H7 (cell line): ENCODE measurements around the gene ADCY3. TPM values are rescaled to one million over a fixed set of nuclear protein-coding genes. Genes with fewer than 3 reads are reported as not detected.

Source experiments
- DNase-seq: peaks from one replicate; pipeline ENCODE4 v3.0.0; 2012
- H3K27me3 ChIP-seq: 2 replicates; pipeline ENCODE4 v1.6.0; 2011; ENCODE audit warnings: mild to moderate bottlenecking, low read length; ENCODE audit not compliant: control insufficient read depth, insufficient read depth
- H3K36me3 ChIP-seq: replicated peaks from 2 replicates; pipeline ENCODE4 v1.5.1; 2011; ENCODE audit warnings: low read length; ENCODE audit not compliant: control insufficient read depth, insufficient read depth
- H3K4me3 ChIP-seq: 2 replicates; pipeline ENCODE4 v1.5.1; 2011; ENCODE audit warnings: low read depth, mild to moderate bottlenecking, control low read depth, low read length, moderate library complexity; ENCODE audit not compliant: insufficient read depth
- total RNA-seq: library from RNA; depleted of rRNA; stranded (reverse); fragments of >200 nt; shearing (Covaris generic); gene quantifications from 2 replicates; pipeline ENCODE4 v1.2.3, GENCODE V29; 2014

The ADCY3 gene
- total RNA-seq, 1 experiment from 2014 or later = 13.1 TPM

DNA sequence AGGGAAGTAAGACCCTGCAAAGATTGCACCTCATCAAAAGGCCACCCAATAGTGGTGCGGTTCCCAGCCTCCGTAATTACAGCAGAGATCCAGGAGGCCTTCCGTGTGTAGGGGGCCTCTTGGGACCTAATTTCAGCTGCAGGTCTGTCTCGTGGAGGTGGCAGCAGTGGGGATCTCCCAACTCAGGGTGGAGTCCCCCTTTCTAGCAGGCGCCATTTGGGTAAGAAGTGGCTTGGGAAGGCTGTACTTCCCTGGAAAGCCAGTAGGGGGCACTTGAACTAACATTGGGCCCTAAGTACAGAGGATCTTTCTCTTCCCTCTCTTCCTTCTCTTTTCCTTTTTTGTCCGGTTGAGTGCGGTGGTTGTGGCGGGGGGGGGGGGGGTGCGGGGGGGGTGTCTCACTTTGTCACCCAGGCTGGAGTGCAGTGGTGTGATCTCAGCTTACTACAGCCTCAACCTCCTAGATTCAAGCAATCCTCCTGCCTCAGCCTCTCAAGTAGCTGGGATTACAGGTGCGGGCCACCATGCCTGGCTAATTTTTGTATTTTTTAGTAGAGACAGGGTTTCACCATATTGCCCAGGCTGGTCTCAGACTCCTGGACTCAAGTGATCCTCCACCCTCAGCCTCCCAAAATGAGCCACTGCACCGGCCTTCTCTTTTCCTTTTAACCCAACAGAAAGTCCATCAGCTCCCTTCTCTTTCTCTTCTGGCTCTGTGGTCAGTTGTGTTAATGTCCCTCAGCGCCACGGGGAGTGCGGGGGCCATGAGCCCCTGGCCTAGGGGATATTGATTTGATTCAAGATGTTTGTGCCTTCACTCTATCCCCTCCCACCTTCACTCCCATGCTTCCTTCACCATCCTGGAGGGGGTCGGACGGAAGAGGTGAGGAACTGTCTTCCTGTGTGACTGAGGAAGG is 94.8 kb downstream of the ADCY3 start:
- peak; percentile 53 for DNase-seq
- Histone ChIP-seq H3K27me3 (no peaks in the 10 kb centered on the region), H3K36me3 (peaks cover 18% of the 10 kb centered on the region), H3K4me3 (no peak overlapping the region)

DNA sequence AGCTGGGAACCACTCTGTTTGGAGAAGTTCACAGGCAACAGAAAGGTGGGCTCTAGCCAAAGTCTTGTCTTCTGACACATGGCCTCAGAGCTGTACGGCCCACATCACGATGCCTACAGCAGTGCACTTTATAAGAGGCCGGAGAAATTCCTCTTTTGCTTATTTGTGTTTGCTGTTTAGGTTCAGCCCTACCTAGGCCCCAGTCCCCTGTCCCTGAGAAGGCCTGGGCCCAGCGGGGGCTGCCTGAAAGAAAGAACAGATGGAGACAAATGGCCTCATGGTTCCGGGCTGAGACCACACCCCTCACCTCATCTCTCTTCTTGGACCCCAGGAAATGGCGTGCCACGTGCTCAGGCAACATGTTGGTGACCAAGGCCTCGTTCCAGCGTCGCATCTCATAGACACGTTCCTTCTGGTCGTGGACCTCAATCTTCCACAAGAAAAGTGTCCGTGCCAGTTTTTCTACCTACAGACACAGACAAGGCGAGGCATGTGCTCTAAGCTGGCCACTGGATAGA is 95.9 kb downstream of the ADCY3 start:
- no peak for DNase-seq
- Histone ChIP-seq H3K36me3 (peaks cover 24% of the 10 kb centered on the region), H3K27me3 (no peaks in the 10 kb centered on the region), H3K4me3 (no peak overlapping the region)

DNA sequence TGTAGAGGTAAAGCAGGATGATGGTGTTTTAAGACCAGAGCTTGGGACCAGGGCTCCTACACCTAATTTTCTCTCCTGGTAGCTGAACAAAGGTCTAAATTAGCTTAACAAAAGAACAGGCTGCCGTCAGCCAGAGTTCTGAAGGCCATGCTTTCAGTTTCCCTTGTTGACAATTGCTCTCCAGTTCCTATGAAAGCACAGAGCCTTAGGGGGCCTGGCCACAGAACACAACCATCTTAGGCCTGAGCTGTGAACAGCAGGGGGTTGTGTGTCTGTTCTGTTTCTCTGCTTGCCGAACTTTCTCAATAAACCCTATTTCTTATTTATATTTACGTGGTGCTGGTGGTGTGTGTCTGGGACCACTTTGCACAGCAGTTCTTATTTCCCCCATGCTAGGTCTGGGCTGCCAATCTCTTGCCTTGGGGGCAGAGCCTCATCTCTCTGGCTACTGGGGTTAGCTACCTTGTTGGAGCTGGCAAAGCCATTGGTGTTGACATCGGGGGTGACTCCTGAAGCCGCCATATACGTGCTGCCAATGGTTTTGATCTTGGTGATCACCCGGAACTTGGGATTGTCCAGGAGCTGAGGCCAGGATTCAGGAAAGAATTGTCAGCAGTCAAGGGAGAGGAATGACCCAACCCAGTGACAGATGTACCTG is 97.9 kb downstream of the ADCY3 start:
- Histone ChIP-seq H3K36me3 (peaks cover 28% of the 10 kb centered on the region), H3K4me3 (no peak overlapping the region), H3K27me3 (no peaks in the 10 kb centered on the region)
- DNase-seq = peak; percentile 85

DNA sequence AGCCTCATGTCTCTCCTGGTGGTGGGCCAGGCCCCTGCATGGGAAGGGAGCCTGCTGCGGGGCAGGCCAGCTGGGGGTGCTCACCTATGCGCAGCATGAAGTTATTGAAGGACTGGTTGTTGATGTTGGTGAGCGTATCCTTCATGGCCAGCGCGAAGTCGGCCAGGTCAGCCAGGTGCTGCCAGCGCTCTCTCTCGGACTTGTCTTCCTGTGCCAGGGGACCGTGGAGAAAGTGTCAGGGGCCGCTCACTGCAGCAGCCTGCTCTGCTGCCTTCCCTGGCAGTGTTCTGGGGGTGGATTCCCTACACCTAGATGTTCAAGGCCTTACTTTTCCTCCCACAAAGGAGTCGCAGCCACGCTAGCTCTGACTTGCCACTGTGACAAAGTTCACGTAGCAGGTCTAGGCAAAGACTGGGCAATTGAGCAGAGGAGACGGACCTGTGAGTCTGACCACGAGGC is 98.6 kb downstream of the ADCY3 start:
- H3K27me3 ChIP-seq = no peaks in the 10 kb centered on the region
- H3K4me3 ChIP-seq = no peak overlapping the region
- DNase-seq = peak; percentile 53
- peaks cover 32% of the 10 kb centered on the region for H3K36me3 ChIP-seq

DNA sequence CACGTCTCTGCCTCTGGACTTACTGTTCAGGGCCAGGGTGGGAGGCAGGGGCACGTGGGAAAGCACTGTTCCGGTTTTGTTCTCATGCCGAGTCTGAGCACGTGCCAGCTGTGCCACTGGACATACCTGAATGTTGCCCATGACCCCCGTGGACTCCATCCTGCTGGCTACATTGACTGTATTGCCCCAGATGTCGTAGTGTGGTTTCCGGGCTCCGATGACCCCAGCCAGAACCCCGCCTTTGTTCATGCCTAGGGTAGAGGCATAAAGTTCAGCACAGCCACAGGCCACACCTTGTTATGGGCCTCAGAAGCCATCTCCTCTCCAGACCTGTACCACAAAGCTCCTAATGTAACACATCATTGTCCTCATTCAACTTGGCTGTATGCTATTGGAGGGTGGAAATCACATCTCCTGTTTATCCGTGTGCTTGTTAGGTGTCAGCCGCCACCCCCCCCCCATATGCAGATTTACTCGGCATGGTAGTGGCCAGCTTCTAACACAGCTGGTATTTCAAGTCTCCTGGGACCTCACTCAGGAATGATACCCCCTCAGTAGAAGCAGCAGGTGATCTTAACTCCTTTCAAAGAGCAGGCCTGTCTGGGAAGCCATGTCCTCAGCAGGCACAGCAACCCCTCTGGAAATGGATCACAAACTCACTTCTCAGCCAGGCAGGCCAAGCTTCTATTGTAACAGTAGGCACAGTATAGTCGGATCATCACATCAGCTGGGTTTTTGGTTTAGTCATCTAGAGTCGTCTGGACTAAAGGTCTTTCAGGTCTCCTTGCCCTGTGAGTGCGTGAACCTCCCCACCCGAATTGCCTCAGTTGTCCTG is 99.2 kb downstream of the ADCY3 start:
- no peak overlapping the region for H3K4me3 ChIP-seq
- peak; percentile 58 for DNase-seq
- H3K36me3 ChIP-seq = peaks cover 32% of the 10 kb centered on the region
- H3K27me3 ChIP-seq = no peaks in the 10 kb centered on the region

DNA sequence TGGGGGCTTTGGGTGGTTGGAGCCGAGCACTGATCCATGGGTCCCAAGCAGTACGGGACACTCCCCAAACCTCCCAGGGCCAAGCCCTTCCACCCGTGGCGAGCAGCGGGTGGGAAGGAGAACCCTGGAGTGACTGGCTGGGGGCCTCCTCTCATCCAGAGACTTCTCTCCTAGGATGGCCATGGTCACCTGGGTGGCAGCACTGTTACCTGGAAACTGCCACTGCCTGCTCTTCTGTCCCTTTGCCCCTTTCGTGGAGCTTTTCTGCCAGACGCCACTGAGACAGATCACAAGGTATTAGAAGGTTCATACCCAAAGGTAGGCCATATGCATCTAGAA is 99.9 kb downstream of the ADCY3 start:
- peaks cover 31% of the 10 kb centered on the region for H3K36me3 ChIP-seq
- peak; percentile 23 for DNase-seq

DNA sequence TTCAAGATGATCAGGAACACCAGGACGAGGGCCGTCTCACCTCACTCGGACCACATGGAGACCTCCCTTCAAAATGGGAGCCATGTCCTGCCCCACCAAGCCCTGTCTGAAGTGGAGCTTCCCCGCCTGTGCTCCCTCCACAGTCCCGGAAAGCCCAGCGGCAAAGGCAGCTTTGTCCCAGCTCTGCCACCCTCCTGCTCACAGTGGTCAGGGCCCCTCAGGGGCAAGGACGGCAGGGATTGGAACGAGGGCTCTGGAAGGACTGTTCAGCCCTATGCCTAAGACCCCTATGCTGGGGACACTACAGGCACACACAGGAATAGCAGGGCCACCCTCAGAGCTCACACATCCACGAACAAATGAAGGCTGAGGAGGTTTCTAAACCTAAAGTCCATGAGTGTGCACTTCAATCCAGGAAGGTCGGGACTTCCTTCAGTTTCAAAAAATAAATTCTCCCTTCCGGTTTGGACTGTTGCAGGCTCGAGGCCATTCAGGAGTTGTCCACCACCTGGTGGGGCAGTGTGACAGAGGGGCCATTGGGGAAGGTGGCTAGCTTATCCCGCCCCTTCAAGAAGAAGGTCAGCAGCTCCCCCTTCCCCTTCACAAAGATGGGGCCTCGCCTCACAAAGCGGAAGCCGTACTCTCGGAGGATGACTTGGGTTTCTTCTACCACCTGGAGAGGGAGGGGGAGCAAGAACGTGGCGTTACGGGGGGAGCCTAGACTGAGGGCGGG is 100.4 kb downstream of the ADCY3 start:
- H3K36me3 ChIP-seq = peaks cover 32% of the 10 kb centered on the region
- no peaks in the 10 kb centered on the region for H3K27me3 ChIP-seq
- peak; percentile 28 for DNase-seq
- H3K4me3 ChIP-seq = no peak overlapping the region

More for the DNA sequence above, 99.9 kb downstream of the ADCY3 start:
- Histone ChIP-seq H3K4me3 (no peak overlapping the region), H3K27me3 (no peaks in the 10 kb centered on the region)

DNA sequence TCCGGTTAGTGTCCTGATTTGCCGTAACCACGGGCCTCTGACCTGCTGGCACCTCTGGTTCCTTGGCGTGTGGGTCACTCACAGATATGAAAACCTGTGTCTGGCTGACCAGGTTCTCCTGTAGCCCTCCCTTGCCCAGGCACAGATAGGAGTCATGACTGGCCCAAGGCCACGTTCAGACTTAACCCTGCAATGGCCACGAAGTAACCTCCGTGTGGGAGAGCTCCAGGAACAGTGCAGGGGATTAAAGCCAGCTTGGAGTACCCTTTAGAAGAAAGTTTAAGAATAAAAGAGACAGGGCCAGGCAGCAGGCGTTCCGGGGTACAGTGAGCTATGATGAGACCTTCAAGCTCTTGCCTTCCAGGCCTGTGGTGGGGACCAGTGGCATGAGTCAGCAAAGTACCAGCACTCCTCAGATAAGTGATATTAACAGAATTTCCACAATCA is 101.3 kb downstream of the ADCY3 start:
- DNase-seq = no peak

DNA sequence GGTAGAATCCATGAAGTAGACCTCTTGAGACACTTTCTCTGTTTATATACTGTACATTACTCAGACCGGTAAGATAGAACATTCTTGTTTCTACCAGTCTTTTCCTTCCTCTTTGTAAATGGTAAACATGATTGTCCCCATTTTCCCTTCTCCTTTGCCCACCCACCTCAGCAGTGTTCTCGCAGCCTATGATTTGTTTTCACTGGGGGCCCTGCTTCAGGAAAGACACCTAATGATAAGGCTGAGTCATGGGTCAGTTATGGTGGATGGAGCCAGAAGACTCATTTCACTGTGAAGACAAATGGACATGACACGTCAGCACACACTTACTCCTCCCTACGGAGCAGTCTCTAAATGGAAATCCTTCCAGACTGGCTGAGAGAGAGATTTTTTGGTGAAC is 103.2 kb downstream of the ADCY3 start:
- Histone ChIP-seq H3K4me3 (no peak overlapping the region), H3K36me3 (peaks cover 27% of the 10 kb centered on the region), H3K27me3 (no peaks in the 10 kb centered on the region)
- no peak for DNase-seq

More for the DNA sequence above, 101.3 kb downstream of the ADCY3 start:
- Histone ChIP-seq H3K36me3 (peaks cover 35% of the 10 kb centered on the region), H3K27me3 (no peaks in the 10 kb centered on the region), H3K4me3 (no peak overlapping the region)

DNA sequence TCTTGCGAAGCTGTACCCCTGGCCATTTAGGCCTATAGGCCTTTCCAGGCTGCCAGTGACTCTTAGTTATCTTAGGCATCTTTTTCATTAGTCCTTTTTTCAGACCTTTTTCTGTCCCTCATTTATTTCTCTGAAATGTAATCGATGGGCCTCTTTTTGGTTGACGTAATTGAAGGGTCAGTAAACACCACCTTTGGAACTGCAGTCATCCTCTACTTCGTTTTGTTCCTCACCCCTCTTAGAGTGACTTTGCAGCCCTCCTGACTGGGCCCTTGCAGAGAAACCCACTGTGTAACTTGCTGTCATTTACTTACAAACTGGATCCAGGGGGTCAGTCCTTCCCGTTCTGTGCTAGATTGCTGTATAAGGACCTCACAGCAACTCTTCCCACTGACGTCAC is 103.6 kb downstream of the ADCY3 start:
- H3K27me3 ChIP-seq = no peaks in the 10 kb centered on the region
- H3K4me3 ChIP-seq = no peak overlapping the region
- no peak for DNase-seq
- peaks cover 27% of the 10 kb centered on the region for H3K36me3 ChIP-seq

DNA sequence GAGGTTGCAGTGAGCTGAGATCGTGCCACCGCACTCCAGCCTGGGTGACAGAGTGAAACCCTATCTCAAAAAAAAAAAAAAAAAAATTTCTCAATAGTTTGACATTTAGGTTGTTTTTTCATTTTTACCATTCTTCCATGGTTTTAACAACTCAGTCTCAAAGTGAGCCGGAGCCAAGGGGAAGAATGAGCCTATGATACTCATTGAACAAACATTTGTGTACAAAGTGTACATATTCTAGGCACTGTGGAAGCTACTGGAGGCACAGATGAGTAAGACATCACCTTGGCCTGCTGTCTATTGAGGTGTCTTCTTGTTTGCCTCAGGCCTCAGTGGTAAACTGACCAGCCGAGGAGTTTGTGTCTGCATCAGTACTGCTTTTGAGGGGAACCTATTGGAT is 104.9 kb downstream of the ADCY3 start:
- H3K4me3 ChIP-seq = no peak overlapping the region
- H3K36me3 ChIP-seq = peaks cover 22% of the 10 kb centered on the region
- H3K27me3 ChIP-seq = no peaks in the 10 kb centered on the region
- DNase-seq = no peak

DNA sequence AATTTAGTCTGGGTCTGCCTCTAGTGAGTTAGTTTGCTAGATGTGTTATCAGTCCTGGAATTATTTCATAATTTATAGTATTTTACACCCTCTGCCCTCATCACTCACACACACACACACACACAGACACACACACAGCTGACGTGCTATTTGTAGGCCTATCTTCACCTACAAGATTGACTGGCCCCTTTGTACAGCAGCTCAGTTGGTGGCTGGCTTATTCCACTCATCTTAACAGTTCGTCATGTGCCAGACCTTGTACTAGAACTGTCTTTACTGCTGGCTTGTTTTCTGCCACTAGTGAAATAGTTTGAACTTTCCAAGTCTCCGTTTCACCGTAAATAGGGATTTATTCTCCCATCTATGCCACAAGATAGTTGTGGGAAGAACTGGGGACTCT is 105.5 kb downstream of the ADCY3 start:
- no peak overlapping the region for H3K4me3 ChIP-seq
- no peaks in the 10 kb centered on the region for H3K27me3 ChIP-seq
- no peak for DNase-seq
- peaks cover 18% of the 10 kb centered on the region for H3K36me3 ChIP-seq

DNA sequence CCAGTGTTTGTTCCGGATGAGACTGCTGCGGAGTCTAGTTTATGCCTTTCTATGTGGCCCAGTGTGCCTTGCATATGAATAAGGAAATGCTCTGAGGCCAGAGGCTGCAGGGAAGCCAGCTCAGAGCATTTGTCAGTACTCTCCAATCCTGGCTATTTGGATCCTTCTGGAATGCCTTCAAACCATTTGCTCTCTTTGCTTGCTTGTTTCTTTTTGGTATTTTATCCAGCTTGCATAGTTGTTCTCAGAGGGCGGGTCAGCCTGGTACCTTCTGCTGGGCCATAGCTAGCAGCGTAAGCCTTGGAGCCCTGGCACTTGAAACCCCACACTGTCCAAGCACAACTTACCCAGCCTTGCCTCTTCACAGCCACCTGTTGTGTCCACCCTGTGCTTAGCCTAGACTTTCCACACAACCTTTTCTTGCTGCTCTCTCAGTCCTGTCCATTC is 106.3 kb downstream of the ADCY3 start:
- H3K27me3 ChIP-seq = no peaks in the 10 kb centered on the region
- H3K36me3 ChIP-seq = peaks cover 15% of the 10 kb centered on the region
- H3K4me3 ChIP-seq = no peak overlapping the region
- no peak for DNase-seq
